GM19467 (cell line): ENCODE results near the gene YAP1.
A peak's percentile ranks its signal among the peaks of the same experiment; 100 is the strongest.
"Not testable (repeated sequence)": the region's sequence is repeated elsewhere in the genome, so short reads cannot be mapped to it uniquely, and the experiment has no call there.

Source experiments
- ATAC-seq: cut with Tn5 transposase; IDR thresholded peaks from one replicate; pipeline ENCODE4 v1.9.1; 2021; ENCODE audit warnings: mild to moderate bottlenecking, moderate library complexity; ENCODE audit not compliant: unreplicated experiment

Gene YAP1

DNA sequence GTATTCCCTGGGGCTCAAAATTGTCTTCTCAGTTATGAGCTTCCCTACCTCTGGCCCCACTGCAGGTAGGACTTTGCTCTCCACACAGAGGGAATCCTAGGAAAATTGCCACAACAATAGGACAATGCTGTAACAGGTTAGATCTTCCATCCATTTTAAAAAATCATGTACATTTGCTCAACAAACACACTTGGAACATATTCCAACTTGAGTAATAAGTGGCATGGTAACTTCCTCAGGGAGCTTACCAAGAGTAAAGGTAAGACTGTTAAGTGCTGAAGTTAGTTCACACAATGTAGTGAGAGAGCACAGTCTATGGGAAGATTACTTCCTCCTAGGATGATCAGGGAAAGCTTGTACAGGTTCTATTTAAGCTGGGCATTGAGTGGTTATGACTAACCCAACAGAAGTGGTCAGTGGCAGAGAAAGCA, 128.2 kb downstream of the YAP1 start:
- no peak for ATAC-seq

DNA sequence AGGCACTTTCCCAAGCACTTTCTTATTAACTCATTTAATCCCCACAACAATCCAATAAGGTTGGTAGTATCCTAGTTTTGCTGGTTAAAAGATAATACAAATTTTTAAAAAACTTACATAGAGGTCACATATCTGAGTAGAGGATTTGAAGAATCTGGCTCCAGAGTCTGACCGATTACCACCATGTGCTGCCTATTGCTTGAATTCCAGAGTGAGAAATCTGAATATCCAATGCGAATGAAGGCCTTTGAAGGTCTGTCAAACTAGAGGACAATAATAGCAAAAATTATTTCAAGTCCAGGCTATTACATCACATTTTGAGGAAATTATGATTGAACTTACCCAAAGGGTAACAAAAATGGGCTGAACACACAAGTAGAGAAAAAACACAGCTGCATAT, 129.2 kb downstream of the YAP1 start:
- no peak for ATAC-seq

DNA sequence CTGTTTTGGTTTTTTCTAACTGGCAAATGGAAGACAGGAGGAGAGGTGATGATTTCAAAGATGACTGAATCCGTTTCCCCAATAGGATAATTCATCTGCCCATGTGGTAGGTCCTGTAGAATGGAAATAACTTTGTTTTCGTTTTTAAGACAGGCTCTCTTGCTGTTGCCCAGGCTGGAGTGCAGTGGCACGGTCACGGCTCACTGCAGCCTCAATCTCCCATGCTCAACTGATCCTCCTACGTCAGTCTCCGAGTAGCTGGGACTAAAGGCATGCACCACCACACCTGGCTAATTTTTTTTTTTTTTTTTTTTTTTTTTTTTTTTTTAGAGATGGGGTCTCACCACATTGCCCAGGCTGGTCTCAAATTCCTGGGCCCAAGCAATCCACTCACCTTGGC, 129.7 kb downstream of the YAP1 start:
- ATAC-seq = no peak

DNA sequence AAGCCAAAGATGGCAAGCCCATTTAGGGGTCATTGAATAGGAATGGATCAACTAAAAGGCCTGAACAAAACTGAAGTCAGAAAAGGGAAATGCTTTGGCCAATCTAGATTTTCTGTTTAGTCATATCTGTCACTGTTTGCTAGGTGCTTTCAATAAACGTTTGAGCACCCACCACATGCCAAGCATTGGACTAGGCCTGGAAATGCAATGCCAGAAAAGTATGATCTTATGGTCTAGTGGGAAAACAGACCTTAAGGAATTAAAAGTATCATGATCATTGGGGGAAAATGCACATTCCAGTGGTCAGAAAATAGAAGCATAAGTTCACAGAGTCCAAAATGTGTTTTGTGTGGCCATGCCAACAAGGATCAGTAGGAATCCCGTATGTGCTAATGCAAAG, 130.3 kb downstream of the YAP1 start:
- no peak for ATAC-seq

DNA sequence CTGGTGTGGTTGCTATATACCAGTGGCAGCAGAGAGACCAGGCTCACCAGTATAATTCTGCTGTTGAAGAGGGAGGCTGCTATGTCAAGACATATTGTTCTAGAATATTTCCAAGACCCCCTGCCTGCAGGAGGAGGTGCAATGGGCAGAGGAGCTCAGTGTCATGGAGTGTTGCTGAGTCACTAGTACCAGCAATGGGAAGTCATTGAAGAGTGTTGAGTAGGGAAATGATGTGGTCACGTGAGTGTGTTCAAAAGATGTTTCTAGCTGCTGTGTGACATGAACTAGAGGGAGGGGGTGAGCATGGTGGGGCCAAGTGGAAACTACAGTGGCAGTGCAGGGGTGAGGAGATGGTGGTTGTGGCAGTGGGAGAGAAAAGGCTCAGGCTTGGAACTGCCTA, 130.8 kb downstream of the YAP1 start:
- no peak for ATAC-seq

DNA sequence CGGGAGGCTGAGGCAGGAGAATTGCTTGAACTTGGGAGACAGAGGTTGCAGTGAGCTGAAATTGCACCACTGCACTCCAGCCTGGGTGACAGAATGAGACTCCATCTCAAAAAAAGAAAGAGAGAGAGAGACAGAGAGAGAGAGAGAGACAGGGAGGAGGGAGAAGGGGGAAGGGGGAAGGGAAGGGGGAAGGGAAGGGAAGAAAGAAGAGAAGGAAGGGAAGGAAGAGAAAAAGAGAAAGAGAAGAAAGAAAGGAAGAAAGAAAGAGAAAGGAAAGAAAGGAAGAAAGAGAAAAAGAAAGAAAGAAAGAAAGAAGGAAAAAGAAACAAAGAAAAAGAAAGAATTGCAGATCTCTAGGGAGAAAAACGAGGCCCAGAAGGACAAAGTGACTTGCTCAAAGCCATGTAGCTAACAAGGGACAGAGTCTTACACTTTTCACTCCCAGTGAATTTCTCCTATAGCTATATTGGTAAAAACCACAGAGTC, 133.2 kb downstream of the YAP1 start:
- ATAC-seq = no peak

DNA sequence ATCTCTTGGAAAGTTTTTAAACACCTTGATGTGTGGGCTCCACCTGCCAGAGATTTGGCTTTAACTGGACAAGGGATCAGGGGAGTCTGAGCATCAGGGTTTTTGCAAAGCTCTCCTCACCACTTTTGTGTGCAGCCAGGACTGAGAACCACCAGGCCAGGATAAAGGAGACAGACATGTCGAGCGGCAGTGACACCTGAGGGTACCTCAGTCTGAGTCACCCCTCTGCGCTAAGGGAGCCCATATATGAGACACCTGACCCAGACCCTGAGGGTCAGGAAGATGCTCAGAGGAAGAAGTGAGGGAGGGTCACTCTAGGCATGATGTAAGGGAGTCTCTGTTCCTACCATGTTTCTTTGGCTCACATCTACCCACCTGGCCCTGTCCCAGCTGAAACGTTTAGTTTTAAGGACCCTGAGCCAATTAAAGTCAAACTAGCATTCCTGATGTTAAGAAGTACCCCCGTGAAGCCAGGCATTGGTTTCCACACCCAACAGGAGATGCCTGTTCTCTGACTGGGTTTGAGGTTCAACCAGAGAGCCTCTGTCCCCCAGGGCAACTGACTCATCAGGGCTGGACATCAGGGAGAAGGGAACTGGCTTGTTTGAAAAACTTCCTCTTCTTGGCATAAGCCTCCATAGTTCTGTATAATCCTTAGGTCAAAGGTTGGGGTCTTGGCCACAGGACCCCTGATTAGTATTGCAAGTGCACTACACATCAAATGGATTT, 134.6 kb downstream of the YAP1 start:
- no peak for ATAC-seq

DNA sequence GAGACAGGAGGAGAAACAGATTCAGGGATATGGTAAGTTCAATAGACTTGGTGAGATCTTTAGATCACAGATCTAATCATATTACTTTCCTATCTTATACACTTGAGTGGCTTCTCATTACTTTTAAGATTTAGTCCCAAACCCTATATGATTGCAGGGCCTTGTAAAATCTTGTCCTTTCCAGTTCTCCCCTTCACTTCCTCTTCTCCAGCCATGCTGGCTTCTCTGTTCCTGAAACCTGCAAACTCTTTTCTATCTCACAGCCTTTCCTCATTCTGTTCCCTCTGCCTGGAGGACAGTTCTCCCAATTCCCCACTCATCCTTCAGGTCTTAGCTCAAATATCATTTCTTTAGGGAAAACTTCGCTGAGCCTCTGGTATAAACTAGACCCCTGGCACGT, 141.2 kb downstream of the YAP1 start:
- ATAC-seq = no peak

DNA sequence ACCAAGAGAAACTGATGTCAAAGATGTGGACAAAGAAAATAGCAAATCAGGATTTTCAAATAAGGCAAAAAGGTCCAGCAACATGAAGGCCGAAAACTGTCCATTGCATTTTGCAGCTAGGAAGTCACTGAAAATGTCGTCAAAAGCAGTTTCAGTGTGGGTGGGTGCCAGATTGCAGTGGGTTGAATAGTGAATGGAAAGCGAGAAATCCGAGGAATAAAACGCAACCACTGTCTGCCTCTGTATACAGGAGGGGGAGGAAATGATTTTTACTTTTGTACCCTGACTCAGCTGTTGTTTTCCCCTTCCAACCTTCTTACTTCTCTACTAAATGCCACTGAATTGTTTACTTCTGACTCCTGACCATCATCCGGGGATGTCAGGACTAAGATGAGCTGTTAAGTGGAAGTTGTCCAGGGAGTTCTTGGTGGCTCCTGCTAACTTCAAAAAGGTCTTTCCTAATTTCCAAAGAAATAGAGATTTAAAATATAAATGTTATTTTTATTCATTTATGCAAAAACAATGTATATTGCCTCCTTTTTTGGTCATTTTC, 142.2 kb downstream of the YAP1 start:
- ATAC-seq = no peak

DNA sequence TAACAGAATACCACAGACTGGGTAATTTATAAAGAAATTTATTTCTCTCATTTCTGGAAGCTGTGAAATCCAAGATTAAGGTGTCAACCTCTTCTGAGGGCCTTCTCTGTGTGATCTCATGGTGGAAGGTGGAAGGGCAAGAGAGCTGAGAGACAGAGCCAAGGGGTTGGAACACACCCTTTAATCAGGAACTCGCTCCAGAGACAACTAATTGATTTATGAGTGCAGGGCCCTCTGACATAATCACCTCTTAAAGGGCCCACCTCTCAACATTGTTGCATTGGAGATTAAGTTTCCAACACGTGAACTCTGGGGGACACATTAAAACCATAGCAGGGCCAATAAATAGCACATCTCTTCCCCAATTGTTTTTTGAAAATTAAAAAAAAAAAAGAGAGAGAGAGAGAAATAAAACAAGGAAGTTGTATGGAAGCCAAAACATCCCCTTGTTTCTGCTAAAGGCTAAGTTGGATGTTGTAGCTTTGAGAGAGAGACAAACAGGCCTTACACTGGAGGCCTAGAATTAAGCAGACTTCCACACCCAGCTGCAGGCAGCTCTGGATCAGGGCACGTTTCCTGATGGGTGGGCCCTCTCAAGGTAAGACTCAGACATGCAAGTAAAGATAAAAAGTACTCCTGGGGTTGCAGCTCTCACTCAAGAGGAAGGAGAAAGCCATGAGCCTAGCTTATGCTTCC, 142.9 kb downstream of the YAP1 start:
- ATAC-seq = no peak

DNA sequence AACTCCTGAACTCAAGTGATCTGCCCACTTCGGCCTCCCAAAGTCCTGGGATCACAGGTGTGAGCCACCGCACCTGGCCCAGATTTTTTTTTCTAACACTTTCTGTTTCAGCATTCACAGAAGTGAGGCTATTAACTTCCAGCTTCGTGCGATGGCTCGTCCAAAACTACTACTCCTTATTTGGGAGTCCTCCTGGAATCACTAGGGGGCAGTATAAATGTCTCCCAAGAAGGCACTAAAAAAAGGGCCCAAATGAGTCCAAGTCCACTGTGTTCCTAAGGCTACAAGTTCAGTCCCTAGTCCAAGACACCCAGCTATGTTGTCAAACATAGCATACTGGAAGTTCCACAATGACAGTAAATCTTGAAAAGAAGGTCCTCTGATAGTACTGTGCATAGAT, 143.8 kb downstream of the YAP1 start:
- ATAC-seq = no peak

DNA sequence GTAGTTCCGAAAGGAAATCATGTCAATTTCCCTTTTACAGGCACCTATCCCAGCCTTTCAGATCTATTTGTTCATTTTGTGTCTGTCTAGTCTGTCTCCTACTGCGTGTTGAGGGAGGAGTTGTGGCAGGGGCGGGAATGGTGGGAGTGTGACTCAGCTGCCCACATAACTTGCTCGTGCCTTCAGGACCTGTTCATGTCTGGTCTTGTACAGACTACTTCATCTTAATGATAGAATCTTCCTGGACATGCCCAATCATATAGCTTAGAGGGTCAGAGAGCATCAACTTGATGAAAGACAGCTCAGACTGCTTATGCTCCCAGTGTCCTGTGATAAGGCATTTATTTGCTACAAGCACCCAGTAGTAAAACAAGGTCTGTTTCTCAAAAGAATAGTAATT, 146.0 kb downstream of the YAP1 start:
- no peak for ATAC-seq

DNA sequence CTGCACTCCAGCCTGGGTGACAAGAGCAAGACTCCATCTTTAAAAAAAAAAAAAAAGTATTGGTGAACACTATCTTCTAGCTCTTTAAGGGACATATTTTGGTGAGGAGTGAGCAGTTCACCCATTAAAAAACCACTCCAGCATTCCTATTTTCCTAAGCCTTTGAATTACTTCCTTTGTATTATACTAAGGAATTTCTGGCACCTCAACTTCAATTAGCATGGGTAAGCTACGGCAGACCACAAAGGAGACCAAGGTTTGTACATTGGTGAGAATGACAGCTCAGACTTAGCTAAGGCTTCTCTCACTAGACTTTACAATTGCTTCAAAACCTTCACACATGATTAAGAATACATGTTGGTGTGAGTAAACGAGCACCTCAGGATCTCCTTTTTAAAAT, 150.0 kb downstream of the YAP1 start:
- ATAC-seq = no peak

DNA sequence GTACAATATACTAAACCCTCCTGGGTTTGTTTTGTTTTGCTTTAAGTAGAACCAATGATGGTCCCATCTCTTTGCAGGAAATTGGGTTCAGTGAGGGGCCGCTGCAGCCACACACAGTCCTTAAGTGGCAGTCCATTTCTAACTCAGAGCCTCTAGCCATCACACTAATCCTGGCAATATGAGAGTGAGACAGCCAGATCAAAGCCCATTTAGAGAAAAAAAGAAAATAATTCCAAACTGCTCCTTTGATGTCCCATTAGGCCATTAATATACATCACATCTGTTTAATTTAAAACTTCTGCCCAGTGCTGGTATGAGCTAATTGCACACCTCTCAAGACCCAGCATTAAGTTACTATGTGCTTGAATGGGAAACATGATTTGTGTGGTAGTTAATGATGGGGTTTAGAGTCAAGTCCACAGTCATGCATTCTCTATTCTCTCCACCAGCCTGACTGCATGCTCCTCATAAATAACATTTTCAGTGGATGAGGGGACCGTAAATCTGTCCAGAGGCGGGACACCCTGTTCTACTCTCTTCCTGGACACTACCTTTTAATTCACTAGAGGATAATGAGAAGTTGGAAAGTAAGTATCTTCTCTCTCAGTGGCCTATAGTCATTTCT, 153.2 kb downstream of the YAP1 start:
- no peak for ATAC-seq

DNA sequence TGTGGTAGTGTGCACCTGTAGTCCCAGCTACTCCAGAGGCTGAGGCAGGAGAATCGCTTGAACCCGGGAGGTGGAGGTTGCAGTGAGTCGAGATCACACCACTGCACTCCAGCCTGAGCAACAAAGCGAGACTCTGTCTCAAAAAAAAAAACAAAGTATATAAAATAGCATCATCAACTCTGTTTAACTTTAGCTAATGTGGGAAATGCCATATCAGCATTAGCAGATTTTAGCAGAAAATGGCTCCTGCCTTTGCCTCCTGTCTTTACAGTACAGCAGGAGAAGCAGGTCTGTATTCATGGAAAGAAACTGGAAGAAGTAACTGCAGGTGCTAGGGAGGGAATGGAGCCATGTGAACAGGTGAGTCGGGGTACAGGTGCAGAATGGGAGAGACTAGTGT, 154.5 kb downstream of the YAP1 start:
- ATAC-seq = not testable (repeated sequence)

DNA sequence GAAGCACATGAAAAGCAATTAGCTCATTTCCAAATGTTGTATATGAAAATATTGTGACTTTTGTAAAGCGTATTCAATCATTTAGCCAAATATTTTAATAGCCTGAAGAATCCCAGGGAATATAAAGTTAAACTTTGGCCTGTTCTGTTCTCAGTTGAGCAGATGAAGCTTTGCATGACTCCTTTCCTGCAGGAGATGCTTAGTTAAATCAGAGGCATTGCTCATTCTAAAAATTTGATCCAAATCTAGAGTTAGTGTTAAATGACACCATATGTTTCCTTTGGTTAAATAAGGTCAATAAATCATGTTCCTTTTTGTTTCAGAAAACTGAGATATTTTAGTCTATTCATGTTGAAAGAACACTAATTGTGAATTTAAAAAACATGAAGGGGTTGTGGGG, 155.9 kb downstream of the YAP1 start:
- no peak for ATAC-seq

DNA sequence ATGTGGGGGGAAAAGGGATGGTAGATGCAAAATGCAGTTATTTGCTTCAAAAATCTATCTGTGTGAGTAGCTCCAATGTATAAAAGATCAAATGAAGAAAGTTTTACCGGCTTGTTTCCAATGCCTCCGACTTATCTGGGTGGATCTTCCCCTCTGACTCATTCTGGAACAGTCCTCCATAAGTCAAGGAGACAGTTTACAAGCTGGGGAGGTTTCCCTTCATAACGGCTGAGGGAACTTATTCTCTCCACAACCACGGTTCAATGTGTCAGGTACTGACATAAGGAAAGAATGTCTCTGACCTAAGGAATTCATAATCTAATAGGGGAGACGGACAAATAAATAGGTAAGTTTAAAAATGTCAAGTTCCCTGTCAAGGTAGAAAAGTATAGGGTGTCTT, 157.4 kb downstream of the YAP1 start:
- ATAC-seq = no peak

DNA sequence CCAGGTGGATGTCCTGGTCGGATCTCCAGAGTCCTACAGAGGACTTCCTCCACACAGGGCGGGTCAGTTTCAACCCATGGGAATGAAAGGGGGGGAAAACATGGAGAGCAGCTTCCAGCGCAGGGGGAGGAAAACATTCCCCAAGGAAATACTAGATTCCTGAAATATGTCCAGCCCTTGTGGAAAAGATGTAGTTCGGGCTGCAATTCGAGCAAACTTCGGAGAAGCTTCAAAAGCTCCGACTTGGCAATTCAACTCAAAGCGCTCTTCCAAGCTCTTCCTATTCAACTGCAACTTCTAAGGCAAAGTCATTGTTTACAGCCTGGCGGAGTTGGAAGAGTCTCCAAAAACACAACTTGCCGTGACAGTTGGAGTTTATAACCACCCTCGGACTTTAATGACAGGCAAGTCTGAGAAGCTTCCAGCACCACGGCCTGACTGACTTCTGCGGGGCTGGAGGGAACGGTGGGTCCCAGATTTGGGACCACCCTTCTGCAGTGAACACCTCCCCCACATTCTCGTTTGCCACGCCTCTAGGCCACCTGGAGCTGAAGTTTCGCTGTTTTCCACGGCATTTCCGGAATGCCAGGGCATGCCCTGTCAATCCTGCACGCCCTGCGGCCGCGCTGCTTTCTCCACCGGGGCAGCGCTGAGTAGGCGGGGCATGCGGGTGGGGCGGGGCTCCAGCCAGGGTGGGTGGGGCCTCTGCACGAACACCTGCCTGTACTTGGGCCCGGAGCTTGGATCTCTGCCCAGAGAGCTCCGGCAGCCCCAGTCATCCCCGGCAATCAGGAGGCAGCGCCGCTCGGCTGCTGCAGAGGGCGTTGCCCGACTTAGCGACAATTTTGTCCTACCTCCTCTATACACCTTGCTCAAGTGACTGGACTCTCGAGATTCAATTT, 158.1 kb downstream of the YAP1 start:
- ATAC-seq = peak; percentile 97

DNA sequence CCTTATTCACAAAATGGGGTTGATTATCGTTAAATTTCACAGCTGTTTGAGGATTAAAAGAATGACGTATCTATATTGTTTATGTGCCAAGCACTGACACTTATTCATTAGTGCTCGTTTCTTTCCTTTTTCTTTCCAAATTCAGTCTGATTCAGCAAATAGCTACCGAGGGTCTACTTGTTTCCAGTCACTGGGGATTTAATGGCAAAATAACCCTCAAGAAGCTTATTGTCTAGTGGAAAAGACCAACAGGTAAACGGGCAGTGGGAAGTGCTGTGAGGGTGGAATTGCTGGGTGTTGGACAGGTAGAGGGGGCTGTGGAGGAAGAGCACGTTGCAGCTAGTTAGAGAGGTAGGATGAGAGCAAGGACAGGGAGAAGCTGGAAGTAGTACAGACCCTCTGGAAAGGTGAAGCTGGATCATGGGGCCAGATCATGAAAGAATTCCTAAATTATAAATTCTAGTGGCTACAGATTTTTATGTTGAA, 158.8 kb downstream of the YAP1 start:
- no peak for ATAC-seq

DNA sequence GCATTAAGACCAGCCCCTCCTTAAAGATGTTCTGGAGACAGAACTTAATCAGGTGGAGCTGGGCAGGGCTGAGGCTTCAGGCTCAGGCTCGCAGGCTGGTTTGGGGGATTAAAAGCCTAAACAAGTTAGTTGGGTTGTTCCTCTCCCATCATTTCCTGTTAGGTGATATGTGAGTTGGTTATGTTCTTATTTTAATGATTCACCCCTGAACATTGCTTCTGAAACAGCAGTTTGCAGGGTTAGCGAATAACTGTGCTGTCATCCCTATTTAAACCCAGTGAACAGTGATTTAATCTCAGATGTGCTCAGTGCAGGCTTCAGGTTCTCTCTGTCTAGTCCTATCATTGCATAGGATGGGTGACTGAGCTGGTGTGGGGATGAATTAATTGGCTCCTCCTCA, 159.7 kb downstream of the YAP1 start:
- ATAC-seq = no peak
